Stomach (tissue), 9 donors: ENCODE data around the gene ETNK1. TPM values are rescaled to one million over a fixed set of nuclear protein-coding genes. Genes with fewer than 3 reads are reported as not detected.
A peak's percentile ranks its signal among the peaks of the same experiment; 100 is the strongest.

Experiments
- DNase-seq, 2 donors: peaks; one replicate each; pipeline versions ENCODE4 v3.0.0 to v3.0.0-alpha.2; 2013 to 2019
- H3K27ac ChIP-seq, 5 donors: fragments of 200-600 bp in 4 of 5; sonication (generic) in 4 of 5; one replicate each; pipeline ENCODE4 v1.5.1; 2013 to 2019; ENCODE audit warnings: mild to moderate bottlenecking in 1 of 5, moderate library complexity in 1 of 5
- H3K27me3 ChIP-seq, 3 donors: fragments of 200-600 bp; sonication (generic); one replicate each; pipeline ENCODE4 v1.5.1; 2017 to 2019; ENCODE audit warnings: mixed run types in 1 of 3
- H3K36me3 ChIP-seq, 4 donors: fragments of 200-600 bp; sonication (generic); 1 replicate in 3 of 4; 2 replicates in 1 of 4; pipeline ENCODE4 v1.5.1; 2016 to 2019
- H3K4me1 ChIP-seq, 4 donors: fragments of 200-600 bp; sonication (generic); one replicate each; pipeline ENCODE4 v1.5.1; 2016 to 2019
- H3K4me3 ChIP-seq, 4 donors: fragments of 200-600 bp; sonication (generic) in 3 of 4; one replicate each; pipeline ENCODE4 v1.5.1; 2016 to 2019; ENCODE audit warnings: mild to moderate bottlenecking in 1 of 4
- H3K9me3 ChIP-seq, 4 donors: fragments of 200-600 bp; sonication (generic); one replicate each; pipeline ENCODE4 v1.5.1; 2016 to 2019
- EP300 ChIP-seq: sonication (generic); formaldehyde crosslinking; IDR thresholded peaks from one replicate; pipeline ENCODE4 v1.6.1; 2017; ENCODE audit warnings: antibody characterized with exemption
- POLR2A ChIP-seq, 4 donors: fragments of 450-650 bp; IDR thresholded peaks; one replicate each; pipeline ENCODE4 v1.6.1; 2016; ENCODE audit warnings: antibody characterized with exemption in 4 of 4, control low read depth in 2 of 4, mild to moderate bottlenecking in 1 of 4, moderate library complexity in 1 of 4
- POLR2AphosphoS5 ChIP-seq, 3 donors: sonication (generic); formaldehyde crosslinking; IDR thresholded peaks; one replicate each; pipeline ENCODE4 v1.6.1; 2016; ENCODE audit warnings: antibody characterized with exemption in 3 of 3
- WGBS, 5 donors: extraction: QIAGEN DNeasy Blood & Tissue Kit in 3 of 5; methylation state at CpG; one replicate each; pipeline versions ENCODE4 v1.1.5 to v1.1.7; 2013 to 2018; 5-methylcytosine and 5-hydroxymethylcytosine counted together
- intact Hi-C: fragments of 100-400 bp; cut with DNase I; formaldehyde crosslinking; loops from one replicate; pipeline ENCODE4 v1.15.1; 2023; ENCODE audit warnings: low total_unique reads
- polyA plus RNA-seq, 3 donors: library from polyadenylated mRNA; stranded (reverse); fragments of 200-250 nt; gene quantifications; one replicate each; pipeline ENCODE4 v1.2.3, GENCODE V29; 2013
- total RNA-seq, 5 donors: library from RNA; depleted of rRNA; stranded (reverse); fragments of >200 nt; gene quantifications; one replicate each; pipeline versions ENCODE4 v1.1.0 to v1.2.3, GENCODE V29; 2014 to 2016
- TF ChIP-seq, protein P1 (sequence below), 7 experiments: fragments of 450-650 bp in 4 of 7; fragments of 200-600 bp in 3 of 7; sonication (generic) in 3 of 7; IDR thresholded peaks; one replicate each; pipeline ENCODE4 v1.5.1; 2016 to 2019; ENCODE audit warnings: antibody characterized with exemption in 7 of 7, control low read depth in 2 of 7, mild to moderate bottlenecking in 1 of 7
- donor health status: healthy with polysubstance abuse.
- donor health status: Bipolar disorder and iron deficiency.
- donor health status: healthy.

Gene ETNK1
- total and polyA plus RNA-seq, 8 donors = 7.5 to 168 (median 40.4) TPM

DNA sequence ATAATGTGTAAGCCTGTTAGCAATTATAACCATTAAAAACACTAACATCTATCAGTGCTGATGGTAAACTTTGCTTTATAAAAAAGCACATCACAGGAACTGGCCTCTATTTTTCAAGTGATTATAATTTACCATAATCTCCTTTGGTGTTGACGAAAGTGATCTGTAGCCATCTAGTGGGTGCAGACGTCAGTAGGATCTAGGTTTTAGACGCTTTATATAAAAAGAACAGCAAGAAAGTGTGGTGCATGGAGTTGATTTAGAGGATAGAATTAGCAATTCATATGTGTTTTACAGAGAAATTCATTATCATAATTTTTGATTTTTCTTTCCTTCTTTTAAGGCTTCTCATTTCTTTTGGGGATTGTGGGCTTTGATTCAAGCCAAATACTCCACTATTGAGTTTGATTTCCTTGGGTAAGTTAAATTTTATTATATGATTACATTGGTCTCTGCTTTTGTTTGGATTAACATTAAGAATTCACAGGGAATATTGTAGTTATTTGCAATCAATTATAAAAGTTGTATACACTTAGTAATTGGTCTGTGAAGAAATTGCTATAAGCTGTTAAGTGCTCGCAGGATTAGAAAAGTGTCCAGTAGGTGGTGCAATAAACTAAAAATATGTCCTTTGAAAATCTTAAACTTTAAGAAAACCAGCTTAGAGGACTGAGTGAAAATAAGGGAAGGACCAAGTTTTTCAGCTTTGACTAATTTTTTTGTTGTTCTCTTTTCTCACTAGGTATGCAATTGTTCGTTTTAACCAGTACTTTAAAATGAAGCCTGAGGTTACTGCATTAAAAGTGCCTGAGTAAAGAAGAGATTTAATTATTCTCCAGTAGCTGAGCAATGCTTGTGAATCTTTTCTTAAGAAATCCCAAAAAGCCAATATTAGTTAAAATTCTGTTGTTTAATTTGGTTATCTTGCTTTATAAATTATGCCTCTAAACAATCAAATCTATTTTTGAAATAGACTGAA, 59.5 kb downstream of the ETNK1 start:
- intact Hi-C loops = no loop called here
- H3K4me3 ChIP-seq = no peak overlapping the region
- no peaks in the 10 kb centered on the region for H3K9me3 ChIP-seq
- TF ChIP-seq EP300 (no peak), POLR2A (IDR thresholded peaks at IDR 0.05) (no peak)
- TF ChIP-seq, protein P1, sequence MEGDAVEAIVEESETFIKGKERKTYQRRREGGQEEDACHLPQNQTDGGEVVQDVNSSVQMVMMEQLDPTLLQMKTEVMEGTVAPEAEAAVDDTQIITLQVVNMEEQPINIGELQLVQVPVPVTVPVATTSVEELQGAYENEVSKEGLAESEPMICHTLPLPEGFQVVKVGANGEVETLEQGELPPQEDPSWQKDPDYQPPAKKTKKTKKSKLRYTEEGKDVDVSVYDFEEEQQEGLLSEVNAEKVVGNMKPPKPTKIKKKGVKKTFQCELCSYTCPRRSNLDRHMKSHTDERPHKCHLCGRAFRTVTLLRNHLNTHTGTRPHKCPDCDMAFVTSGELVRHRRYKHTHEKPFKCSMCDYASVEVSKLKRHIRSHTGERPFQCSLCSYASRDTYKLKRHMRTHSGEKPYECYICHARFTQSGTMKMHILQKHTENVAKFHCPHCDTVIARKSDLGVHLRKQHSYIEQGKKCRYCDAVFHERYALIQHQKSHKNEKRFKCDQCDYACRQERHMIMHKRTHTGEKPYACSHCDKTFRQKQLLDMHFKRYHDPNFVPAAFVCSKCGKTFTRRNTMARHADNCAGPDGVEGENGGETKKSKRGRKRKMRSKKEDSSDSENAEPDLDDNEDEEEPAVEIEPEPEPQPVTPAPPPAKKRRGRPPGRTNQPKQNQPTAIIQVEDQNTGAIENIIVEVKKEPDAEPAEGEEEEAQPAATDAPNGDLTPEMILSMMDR (IDR thresholded peaks at IDR 0.05) = peak in 5 of 7 experiments; percentile 19 to 58 (median 43)
- peak in 1 of 2 donors; percentile 61 for DNase-seq
- H3K4me1 ChIP-seq = peaks cover 0 to 35% (median 9%) of the 10 kb centered on the region in 4 donors
- peaks cover 0 to 28% (median 15%) of the 10 kb centered on the region in 4 donors for H3K36me3 ChIP-seq
- no peaks in the 10 kb centered on the region for H3K27me3 ChIP-seq
- 50 to 63% (median 56%) methylated on average over 5 of the region's 5 CpGs for WGBS, 5 donors
- H3K27ac ChIP-seq = no peak overlapping the region

DNA sequence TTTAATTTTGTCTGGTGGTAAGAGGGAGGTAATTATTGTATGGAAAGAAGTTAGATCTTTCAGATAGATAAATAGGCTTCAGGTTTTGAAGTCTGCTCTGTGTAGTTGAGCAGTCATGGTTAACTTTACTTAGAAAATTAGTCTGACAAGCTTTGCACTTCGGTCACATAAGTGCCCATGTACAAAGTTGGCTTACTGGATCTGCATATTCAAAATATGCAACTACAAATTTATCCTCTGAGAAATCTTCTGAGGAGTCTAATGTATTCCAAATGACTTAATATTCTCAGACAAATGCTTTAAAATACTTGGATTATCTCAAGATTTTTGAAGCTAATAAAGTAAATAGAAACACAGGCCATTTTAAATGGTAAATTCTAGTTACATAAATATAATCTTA, 61.2 kb downstream of the ETNK1 start:
- Histone ChIP-seq H3K27ac (no peak overlapping the region), H3K4me3 (no peak overlapping the region), H3K27me3 (no peaks in the 10 kb centered on the region), H3K36me3 (peaks cover 0 to 13% (median 6%) of the 10 kb centered on the region in 4 donors), H3K4me1 (peaks cover 0 to 35% (median 9%) of the 10 kb centered on the region in 4 donors), H3K9me3 (no peaks in the 10 kb centered on the region)
- DNase-seq = no peak
- no peak for TF ChIP-seq POLR2A (IDR thresholded peaks at IDR 0.05)
- TF ChIP-seq, protein P1 (IDR thresholded peaks at IDR 0.05) = no peak
- no peak for TF ChIP-seq POLR2AphosphoS5 (IDR thresholded peaks at IDR 0.05)
- TF ChIP-seq EP300 = no peak
- WGBS, 5 donors = 86 to 100% (median 91%) methylated on average over 1 of the region's 1 CpG
- intact Hi-C loops = no loop called here

- intact Hi-C loops = no loop called here
- Histone ChIP-seq H3K4me1 (peaks cover 0 to 32% (median 9%) of the 10 kb centered on the region in 4 donors), H3K9me3 (peaks cover 0 to 1% (median 0%) of the 10 kb centered on the region in 4 donors), H3K36me3 (peaks cover 0 to 9% (median under 1%) of the 10 kb centered on the region in 4 donors), H3K4me3 (no peak overlapping the region), H3K27me3 (no peaks in the 10 kb centered on the region), H3K27ac (peak overlapping the region in 1 of 5 donors; percentile 30)
- TF ChIP-seq, protein P1 (IDR thresholded peaks at IDR 0.05) = no peak
- TF ChIP-seq EP300 (no peak), POLR2A (IDR thresholded peaks at IDR 0.05) (no peak), POLR2AphosphoS5 (IDR thresholded peaks at IDR 0.05) (no peak)
- 55 to 82% (median 76%) methylated on average over 5 of the region's 5 CpGs for WGBS, 5 donors
- peak in 1 of 2 donors; percentile 32 for DNase-seq
Observed at GRCh38 chr12:22687361-22688076, 62.5 kb downstream of the ETNK1 start.

- H3K27ac ChIP-seq = no peak overlapping the region
- intact Hi-C loops = no loop called here
- H3K36me3 ChIP-seq = peaks cover 0 to 8% (median 0%) of the 10 kb centered on the region in 4 donors
- no peak overlapping the region for H3K4me3 ChIP-seq
- DNase-seq = no peak
- WGBS, 5 donors = 84 to 94% (median 91%) methylated on average over 2 of the region's 2 CpGs
- H3K4me1 ChIP-seq = peaks cover 0 to 19% (median 5%) of the 10 kb centered on the region in 4 donors
- H3K9me3 ChIP-seq = peaks cover 0 to 16% (median 9%) of the 10 kb centered on the region in 4 donors
- H3K27me3 ChIP-seq = no peaks in the 10 kb centered on the region
- TF ChIP-seq POLR2AphosphoS5 (IDR thresholded peaks at IDR 0.05) (no peak), EP300 (no peak), POLR2A (IDR thresholded peaks at IDR 0.05) (no peak)
- TF ChIP-seq, protein P1 (IDR thresholded peaks at IDR 0.05) = no peak
Observed at GRCh38 chr12:22689876-22690275, 64.9 kb downstream of the ETNK1 start.
